ENCODE measurements around the gene MRPL41.
"Not testable (repeated sequence)": the region's sequence is repeated elsewhere in the genome, so short reads cannot be mapped to it uniquely, and the experiment has no call there.

Gene MRPL41

DNA sequence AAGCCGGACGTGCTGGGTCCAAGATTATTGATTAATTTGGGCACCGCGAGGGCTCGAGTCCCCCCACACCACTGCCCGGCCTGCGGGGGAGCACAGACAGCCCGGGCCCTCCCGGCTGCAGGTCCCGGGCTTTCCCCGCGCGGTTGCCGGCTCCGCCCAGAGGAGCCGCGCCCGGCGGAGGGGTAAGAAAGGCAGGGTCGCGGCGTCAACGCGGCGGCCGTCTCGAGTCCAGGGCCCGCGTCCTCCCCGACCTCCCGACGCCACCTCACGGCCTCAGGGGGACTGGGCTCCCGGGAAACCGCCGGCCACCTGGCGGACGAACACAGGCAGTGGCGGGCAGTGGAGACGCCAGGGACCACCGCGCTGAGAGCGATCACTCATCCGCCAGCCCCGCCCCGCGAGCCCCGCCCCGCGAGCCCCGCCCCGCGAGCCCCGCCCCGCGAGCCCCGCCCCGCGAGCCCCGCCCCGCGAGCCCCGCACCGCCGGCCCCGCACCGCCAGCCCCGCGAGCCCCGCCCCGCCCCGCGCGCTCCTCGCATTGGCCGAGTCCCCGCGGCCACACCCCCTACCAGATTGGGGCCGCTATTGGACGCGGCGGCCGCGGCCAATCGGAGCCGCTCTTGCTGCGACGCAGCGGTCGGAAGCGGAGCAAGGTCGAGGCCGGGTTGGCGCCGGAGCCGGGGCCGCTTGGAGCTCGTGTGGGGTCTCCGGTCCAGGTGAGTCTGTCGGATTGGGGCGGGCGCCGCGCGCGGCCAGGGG, at the start of gene MRPL41:
TSS of gene MRPL41 (plus strand) at position 616 of the 758 bp plus-strand sequence. CDS start 203 bp downstream, outside the sequence.
- peaks cover 5% of the 10 kb centered on the region for H3K9me3 ChIP-seq (ENCODE audit: low read length)
- H3K27me3 ChIP-seq (ENCODE audit: insufficient read depth, low read length), result no peaks in the 10 kb centered on the region
- H2AFZ ChIP-seq (ENCODE audit: low read depth, low read length), result peak within 1 kb of the TSS; percentile 53
- H3K4me3 ChIP-seq (ENCODE audit: low read length), result peak within 1 kb of the TSS; percentile 57
- peaks cover 9% of the 10 kb centered on the region for H3K4me1 ChIP-seq (ENCODE audit: insufficient read depth, low read length)
- H3K36me3 ChIP-seq (ENCODE audit: insufficient read depth, low read length), result peaks cover 21% of the 10 kb centered on the region

DNA sequence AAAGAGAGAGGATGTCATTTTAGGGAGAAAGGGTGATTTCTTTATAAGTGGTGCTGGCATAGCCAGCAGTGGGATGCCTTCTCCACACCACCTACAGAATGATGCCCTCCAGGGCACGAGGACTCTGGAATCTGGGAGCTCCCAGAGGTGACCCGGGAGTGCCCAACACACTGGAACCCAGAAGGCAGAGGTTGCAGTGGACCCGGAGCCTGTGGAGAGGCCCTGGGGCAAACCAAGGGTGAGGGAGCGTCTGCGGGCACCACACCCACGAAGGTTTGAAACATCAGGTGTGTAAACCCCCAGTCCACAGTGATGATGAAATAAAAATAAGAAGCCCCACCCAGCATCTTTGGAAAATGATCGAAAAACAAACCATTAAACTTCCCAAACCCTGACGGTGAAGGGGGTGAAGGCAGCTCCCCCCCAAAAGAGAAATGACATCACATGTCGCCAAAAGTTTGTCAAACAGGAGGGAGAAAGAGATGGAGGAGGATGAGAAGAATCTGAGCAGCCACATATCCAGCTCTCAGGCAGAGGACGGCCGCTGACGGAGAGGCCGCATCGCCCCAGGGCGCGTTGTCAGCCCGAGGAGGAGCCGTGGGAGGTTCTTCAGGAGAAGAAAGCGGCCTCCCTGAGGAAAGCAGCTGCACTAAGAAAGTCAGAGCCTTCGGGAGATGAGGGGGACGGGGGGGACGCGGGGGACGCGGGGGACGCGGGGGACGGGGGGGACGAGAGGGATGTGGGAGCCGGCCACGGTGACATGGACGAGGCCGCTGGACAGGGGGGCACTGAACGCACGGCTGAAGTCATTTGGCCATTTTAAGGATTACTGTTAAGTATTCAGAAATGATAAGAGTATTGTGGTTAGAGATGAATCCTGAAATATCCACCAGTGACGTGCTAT, 49.4 kb upstream of the MRPL41 start:
- H2AFZ ChIP-seq (ENCODE audit: low read depth, low read length), result no peak overlapping the region
- H3K4me1 ChIP-seq (ENCODE audit: insufficient read depth, low read length), result no peaks in the 10 kb centered on the region
- peaks cover 6% of the 10 kb centered on the region for H3K9me3 ChIP-seq (ENCODE audit: low read length)
- no peak overlapping the region for H3K4me3 ChIP-seq (ENCODE audit: low read length)
- no peaks in the 10 kb centered on the region for H3K27me3 ChIP-seq (ENCODE audit: insufficient read depth, low read length)
- no peaks in the 10 kb centered on the region for H3K36me3 ChIP-seq (ENCODE audit: insufficient read depth, low read length)

DNA sequence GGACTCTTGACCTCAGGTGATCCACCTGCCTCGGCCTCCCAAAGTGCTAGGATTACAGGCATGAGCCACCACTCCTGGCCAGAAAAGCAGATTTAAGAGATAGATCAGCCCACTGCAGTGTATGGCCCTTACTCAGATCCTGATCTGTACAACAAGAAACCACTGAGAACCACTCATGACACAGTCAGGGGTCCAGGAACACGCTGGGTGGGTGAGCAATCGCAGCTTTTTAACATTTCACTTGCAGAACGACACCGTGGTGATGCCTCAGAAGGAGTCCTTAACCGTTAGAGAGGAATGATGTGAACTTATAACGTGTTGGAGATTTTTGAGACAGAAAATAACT, 47.3 kb upstream of the MRPL41 start:
- Histone ChIP-seq H3K4me1 (ENCODE audit: insufficient read depth, low read length) (no peaks in the 10 kb centered on the region), H2AFZ (ENCODE audit: low read depth, low read length) (no peak overlapping the region), H3K4me3 (ENCODE audit: low read length) (no peak overlapping the region), H3K9me3 (ENCODE audit: low read length) (peaks cover 6% of the 10 kb centered on the region), H3K27me3 (ENCODE audit: insufficient read depth, low read length) (no peaks in the 10 kb centered on the region), H3K36me3 (ENCODE audit: insufficient read depth, low read length) (no peaks in the 10 kb centered on the region)

DNA sequence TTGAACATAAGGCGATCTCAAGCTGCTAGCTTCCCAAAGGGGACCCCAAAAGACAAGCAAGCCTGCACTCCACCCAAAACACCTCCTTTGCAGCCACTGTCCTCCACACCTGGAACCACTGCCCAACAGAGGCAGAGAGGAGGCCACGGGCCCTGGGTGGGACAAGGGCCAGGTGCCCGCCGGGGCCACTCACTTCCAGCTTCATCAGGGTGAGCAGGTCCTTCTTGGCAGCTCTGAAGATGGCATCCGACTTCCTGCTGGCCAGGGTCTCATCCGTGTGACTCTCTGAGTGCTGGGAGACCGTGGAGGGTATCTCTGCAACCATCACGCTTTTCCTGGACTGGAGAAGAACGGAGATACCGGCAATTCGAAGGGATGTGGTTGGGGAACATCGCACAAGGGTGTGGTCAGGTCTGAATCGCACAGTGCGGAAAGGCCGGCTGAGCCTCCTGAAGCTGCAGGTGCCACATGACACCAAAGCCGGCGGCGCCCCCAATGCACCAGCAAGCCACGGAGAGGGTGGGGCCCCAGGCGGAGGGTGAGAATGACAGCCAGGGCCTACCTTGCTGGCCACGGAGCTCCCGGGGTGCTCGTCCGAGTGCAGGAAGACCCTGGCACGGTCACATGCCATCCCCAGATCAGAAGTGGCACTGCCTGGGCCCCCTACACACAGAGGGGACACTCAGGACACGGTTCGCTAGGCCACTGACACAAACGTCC, 46.1 kb upstream of the MRPL41 start:
- H2AFZ ChIP-seq (ENCODE audit: low read depth, low read length), result no peak overlapping the region
- H3K36me3 ChIP-seq (ENCODE audit: insufficient read depth, low read length), result no peaks in the 10 kb centered on the region
- H3K9me3 ChIP-seq (ENCODE audit: low read length), result peaks cover 6% of the 10 kb centered on the region
- no peak overlapping the region for H3K4me3 ChIP-seq (ENCODE audit: low read length)
- H3K27me3 ChIP-seq (ENCODE audit: insufficient read depth, low read length), result no peaks in the 10 kb centered on the region
- H3K4me1 ChIP-seq (ENCODE audit: insufficient read depth, low read length), result no peaks in the 10 kb centered on the region

DNA sequence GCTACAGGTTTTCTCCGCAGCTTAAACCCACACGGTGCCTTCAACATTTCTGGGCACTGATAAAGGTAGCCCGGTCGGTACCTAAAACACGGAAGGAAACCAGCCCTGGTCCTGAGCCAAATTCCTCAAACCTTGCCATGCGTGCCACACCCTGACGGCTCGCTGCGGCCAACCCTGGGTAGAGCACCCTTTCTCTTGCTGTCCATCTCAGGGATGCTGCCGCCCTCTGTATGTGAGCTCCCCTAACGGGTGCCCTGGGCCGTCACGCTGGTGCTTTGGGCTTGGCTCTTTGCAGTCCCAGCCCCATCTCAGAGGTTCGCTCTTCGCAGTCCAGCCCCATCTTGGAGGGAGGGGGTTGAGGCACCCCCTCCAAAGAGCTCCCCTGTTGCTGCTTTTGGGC, 45.4 kb upstream of the MRPL41 start:
- Histone ChIP-seq H3K36me3 (ENCODE audit: insufficient read depth, low read length) (no peaks in the 10 kb centered on the region), H3K9me3 (ENCODE audit: low read length) (peaks cover 6% of the 10 kb centered on the region), H3K4me1 (ENCODE audit: insufficient read depth, low read length) (no peaks in the 10 kb centered on the region), H3K4me3 (ENCODE audit: low read length) (no peak overlapping the region), H3K27me3 (ENCODE audit: insufficient read depth, low read length) (no peaks in the 10 kb centered on the region), H2AFZ (ENCODE audit: low read depth, low read length) (no peak overlapping the region)

DNA sequence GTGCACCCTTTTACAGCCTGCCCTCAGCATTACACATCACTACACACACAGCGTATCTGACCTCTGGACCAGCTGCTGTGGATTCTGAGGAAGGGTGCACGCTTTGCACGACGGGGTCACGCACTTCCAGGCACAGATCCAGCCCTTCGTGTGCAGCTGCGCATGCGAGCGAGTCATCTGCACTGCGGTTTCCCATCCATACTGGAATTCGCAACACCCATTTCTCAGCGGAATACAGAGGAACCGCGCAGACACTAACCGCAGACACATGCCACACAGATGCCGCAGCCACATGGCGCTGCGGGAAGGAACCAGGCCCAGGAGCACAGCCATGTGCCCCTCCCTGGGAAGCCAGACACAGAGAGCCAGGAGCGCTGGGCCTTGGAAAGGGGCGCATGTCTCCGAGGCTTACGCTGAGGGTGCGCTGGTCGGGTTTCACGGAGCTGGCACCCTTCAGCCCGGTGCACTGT, 44.9 kb upstream of the MRPL41 start:
- Histone ChIP-seq H3K9me3 (ENCODE audit: low read length) (peaks cover 6% of the 10 kb centered on the region), H3K4me3 (ENCODE audit: low read length) (no peak overlapping the region), H3K4me1 (ENCODE audit: insufficient read depth, low read length) (no peaks in the 10 kb centered on the region), H3K27me3 (ENCODE audit: insufficient read depth, low read length) (no peaks in the 10 kb centered on the region), H2AFZ (ENCODE audit: low read depth, low read length) (no peak overlapping the region), H3K36me3 (ENCODE audit: insufficient read depth, low read length) (no peaks in the 10 kb centered on the region)

GRCh38 chr9:137509198-137509597, 42.5 kb upstream of the MRPL41 start:
- Histone ChIP-seq H3K4me1 (ENCODE audit: insufficient read depth, low read length) (no peaks in the 10 kb centered on the region), H3K27me3 (ENCODE audit: insufficient read depth, low read length) (no peaks in the 10 kb centered on the region), H2AFZ (ENCODE audit: low read depth, low read length) (no peak overlapping the region), H3K4me3 (ENCODE audit: low read length) (no peak overlapping the region), H3K9me3 (ENCODE audit: low read length) (peaks cover 6% of the 10 kb centered on the region), H3K36me3 (ENCODE audit: insufficient read depth, low read length) (no peaks in the 10 kb centered on the region)

GRCh38 chr9:137511126-137511525, 40.6 kb upstream of the MRPL41 start:
- not testable (repeated sequence) for H3K36me3 ChIP-seq (ENCODE audit: insufficient read depth, low read length); H3K4me3 ChIP-seq (ENCODE audit: low read length); H3K27me3 ChIP-seq (ENCODE audit: insufficient read depth, low read length); H3K9me3 ChIP-seq (ENCODE audit: low read length); H2AFZ ChIP-seq (ENCODE audit: low read depth, low read length); H3K4me1 ChIP-seq (ENCODE audit: insufficient read depth, low read length)

GRCh38 chr9:137511758-137512463, 39.8 kb upstream of the MRPL41 start:
- no peaks in the 10 kb centered on the region for H3K4me1 ChIP-seq (ENCODE audit: insufficient read depth, low read length)
- no peaks in the 10 kb centered on the region for H3K9me3 ChIP-seq (ENCODE audit: low read length)
- no peaks in the 10 kb centered on the region for H3K27me3 ChIP-seq (ENCODE audit: insufficient read depth, low read length)
- no peak overlapping the region for H3K4me3 ChIP-seq (ENCODE audit: low read length)
- no peak overlapping the region for H2AFZ ChIP-seq (ENCODE audit: low read depth, low read length)
- no peaks in the 10 kb centered on the region for H3K36me3 ChIP-seq (ENCODE audit: insufficient read depth, low read length)

- H3K27me3 ChIP-seq (ENCODE audit: insufficient read depth, low read length); H2AFZ ChIP-seq (ENCODE audit: low read depth, low read length); H3K9me3 ChIP-seq (ENCODE audit: low read length); H3K4me3 ChIP-seq (ENCODE audit: low read length); H3K4me1 ChIP-seq (ENCODE audit: insufficient read depth, low read length); H3K36me3 ChIP-seq (ENCODE audit: insufficient read depth, low read length): not testable (repeated sequence)
Observed at GRCh38 chr9:137513136-137513535, 38.5 kb upstream of the MRPL41 start.

DNA sequence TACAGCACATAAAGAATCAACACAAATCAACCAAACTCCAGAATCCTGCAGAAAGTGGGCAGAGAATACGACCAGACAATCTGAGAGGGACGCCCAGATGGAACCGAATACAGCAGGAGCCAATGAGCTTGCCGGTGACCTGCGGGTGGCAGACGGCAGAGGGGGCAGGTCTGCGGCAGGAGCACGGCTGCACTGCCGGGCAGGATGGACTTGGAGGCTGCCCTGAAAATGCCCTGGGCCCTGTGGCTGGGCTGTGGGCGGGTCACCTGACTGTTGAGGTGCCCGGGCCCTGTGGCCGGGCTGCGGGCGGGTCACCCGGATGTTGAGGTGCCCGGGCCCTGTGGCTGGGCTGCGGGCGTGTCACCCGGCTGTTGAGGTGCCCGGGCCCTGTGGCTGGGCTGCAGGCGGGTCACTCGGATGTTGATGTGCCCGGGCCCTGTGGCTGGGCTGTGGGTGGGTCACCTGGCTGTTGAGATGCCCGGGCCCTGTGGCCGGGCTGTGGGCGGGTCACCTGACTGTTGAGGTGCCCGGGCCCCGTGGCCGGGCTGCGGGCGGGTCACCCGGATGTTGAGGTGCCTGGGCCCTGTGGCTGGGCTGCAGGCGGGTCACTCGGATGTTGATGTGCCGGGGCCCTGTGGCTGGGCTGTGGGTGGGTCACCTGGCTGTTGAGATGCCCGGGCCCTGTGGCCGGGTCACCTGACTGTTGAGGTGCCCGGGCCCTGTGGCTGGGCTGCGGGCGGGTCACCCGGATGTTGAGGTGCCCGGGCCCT, 37.7 kb upstream of the MRPL41 start:
- H3K4me3 ChIP-seq (ENCODE audit: low read length); H3K36me3 ChIP-seq (ENCODE audit: insufficient read depth, low read length); H3K9me3 ChIP-seq (ENCODE audit: low read length); H3K4me1 ChIP-seq (ENCODE audit: insufficient read depth, low read length); H2AFZ ChIP-seq (ENCODE audit: low read depth, low read length); H3K27me3 ChIP-seq (ENCODE audit: insufficient read depth, low read length): not testable (repeated sequence)

- Histone ChIP-seq H2AFZ (ENCODE audit: low read depth, low read length) (no peak overlapping the region), H3K4me3 (ENCODE audit: low read length) (no peak overlapping the region), H3K36me3 (ENCODE audit: insufficient read depth, low read length) (no peaks in the 10 kb centered on the region), H3K27me3 (ENCODE audit: insufficient read depth, low read length) (no peaks in the 10 kb centered on the region), H3K9me3 (ENCODE audit: low read length) (no peaks in the 10 kb centered on the region), H3K4me1 (ENCODE audit: insufficient read depth, low read length) (no peaks in the 10 kb centered on the region)
Observed at GRCh38 chr9:137514691-137515337, 36.9 kb upstream of the MRPL41 start.

Measured in neuron (in vitro differentiated cells).